ENCODE measurements around the gene ZNF267. TPM values are rescaled to one million over a fixed set of nuclear protein-coding genes. Genes with fewer than 3 reads are reported as not detected.

ZNF267 gene
- total RNA-seq, 2 donors from 2014 or later: 21.7 to 22.2 TPM

DNA sequence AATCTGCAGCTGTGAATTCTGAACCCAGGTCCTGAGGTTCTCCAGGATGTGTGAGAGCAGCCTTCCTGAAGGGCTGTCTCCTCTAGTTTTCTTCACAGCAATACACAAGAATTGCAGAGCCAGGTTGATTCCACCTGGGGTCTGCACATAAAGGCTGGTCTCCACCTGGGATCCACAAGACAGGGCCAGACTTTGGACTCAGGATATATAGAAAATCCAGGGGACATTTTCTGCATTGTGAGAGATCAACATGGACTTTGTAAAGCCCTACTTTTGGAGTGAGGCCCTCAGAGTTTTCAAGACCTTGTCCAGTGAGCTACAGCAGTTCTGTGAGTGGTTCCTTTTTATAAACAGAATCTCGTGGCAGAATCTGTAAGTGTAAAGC is 6.3 kb downstream of the ZNF267 start:
- H3K9me3 ChIP-seq (ENCODE audit: control insufficient read depth, low read length): no peaks in the 10 kb centered on the region
- H3K27ac Mint-ChIP-seq: peak overlapping the region; percentile 64
- no peak overlapping the region for H3K4me3 Mint-ChIP-seq
- no peaks in the 10 kb centered on the region for H3K27me3 Mint-ChIP-seq (ENCODE audit: insufficient read depth)
- peaks cover 41% of the 10 kb centered on the region for H3K36me3 Mint-ChIP-seq (ENCODE audit: low read depth)
- H3K36me3 ChIP-seq (ENCODE audit: control insufficient read depth, insufficient read depth, low read length): peaks cover 43% of the 10 kb centered on the region
- no peaks in the 10 kb centered on the region for H3K9me3 Mint-ChIP-seq
- WGBS, 2 experiments (ENCODE audit: insufficient coverage in 1 of 2, insufficient read length in 1 of 2): 97 to 100% methylated on average over 1 of the region's 1 CpG
- no peak for DNase-seq
- H3K27ac ChIP-seq (ENCODE audit: low read depth, low read length): no peak overlapping the region
- peaks cover 37% of the 10 kb centered on the region for H3K4me1 Mint-ChIP-seq
- H3K4me1 ChIP-seq (ENCODE audit: control insufficient read depth, insufficient read depth, low read length): peaks cover 7% of the 10 kb centered on the region
- no peak for TF ChIP-seq CTCF (conservative IDR thresholded peaks at IDR 0.05)
- H3K9ac ChIP-seq (ENCODE audit: extremely low read depth, low read length, poor library complexity, severe bottlenecking): no peak overlapping the region
- H3K27me3 ChIP-seq (ENCODE audit: control insufficient read depth, insufficient read depth, low read length, poor library complexity, severe bottlenecking): no peaks in the 10 kb centered on the region
- no peak overlapping the region for H3K4me3 ChIP-seq (ENCODE audit: low read length)

- no peak for TF ChIP-seq CTCF (conservative IDR thresholded peaks at IDR 0.05)
- WGBS, 2 experiments (ENCODE audit: insufficient coverage in 1 of 2, insufficient read length in 1 of 2): 80 to 85% methylated on average over 2 to 3 of the region's 3 CpGs
These were observed 6.8 kb downstream of the ZNF267 start for GRCh38 chr16:31880322-31880979.

DNA sequence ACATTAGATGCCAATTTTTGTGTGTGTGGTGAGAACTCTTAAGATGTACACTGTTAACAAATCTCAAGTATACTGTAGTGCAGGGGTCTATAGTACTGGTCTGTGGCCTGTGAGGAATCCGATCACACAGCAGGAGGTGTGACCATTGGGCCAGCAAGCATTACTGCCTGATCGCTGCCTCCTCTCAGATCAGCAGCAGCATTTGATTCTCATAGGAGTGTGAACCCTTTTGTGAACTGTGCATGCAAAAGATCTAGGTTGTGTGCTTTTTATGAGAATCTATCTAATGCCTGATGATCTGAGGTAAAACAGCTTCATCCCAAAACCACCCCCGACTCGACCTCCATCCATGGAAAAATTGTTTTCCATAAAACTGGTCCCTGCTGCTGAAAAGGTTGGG is 12.6 kb downstream of the ZNF267 start:
- H3K4me3 Mint-ChIP-seq: no peak overlapping the region
- H3K27ac Mint-ChIP-seq: no peak overlapping the region
- DNase-seq: no peak
- H3K36me3 Mint-ChIP-seq (ENCODE audit: low read depth): peaks cover 71% of the 10 kb centered on the region
- H3K4me1 Mint-ChIP-seq: no peaks in the 10 kb centered on the region
- Histone ChIP-seq H3K27ac (ENCODE audit: low read depth, low read length) (no peak overlapping the region), H3K4me3 (ENCODE audit: low read length) (no peak overlapping the region), H3K9me3 (ENCODE audit: control insufficient read depth, low read length) (peaks cover 35% of the 10 kb centered on the region), H3K36me3 (ENCODE audit: control insufficient read depth, insufficient read depth, low read length) (peaks cover 77% of the 10 kb centered on the region), H3K9ac (ENCODE audit: extremely low read depth, low read length, poor library complexity, severe bottlenecking) (no peak overlapping the region), H3K4me1 (ENCODE audit: control insufficient read depth, insufficient read depth, low read length) (no peaks in the 10 kb centered on the region), H3K27me3 (ENCODE audit: control insufficient read depth, insufficient read depth, low read length, poor library complexity, severe bottlenecking) (no peaks in the 10 kb centered on the region)
- TF ChIP-seq CTCF (conservative IDR thresholded peaks at IDR 0.05): no peak
- peaks cover 19% of the 10 kb centered on the region for H3K9me3 Mint-ChIP-seq
- WGBS, 2 experiments (ENCODE audit: insufficient coverage in 1 of 2, insufficient read length in 1 of 2): 71 to 94% methylated on average over 1 to 4 of the region's 4 CpGs
- no peaks in the 10 kb centered on the region for H3K27me3 Mint-ChIP-seq (ENCODE audit: insufficient read depth)

More at GRCh38 chr16:31880322-31880979, 6.8 kb downstream of the ZNF267 start:
- no peaks in the 10 kb centered on the region for H3K9me3 Mint-ChIP-seq
- no peaks in the 10 kb centered on the region for H3K27me3 Mint-ChIP-seq (ENCODE audit: insufficient read depth)
- H3K4me1 ChIP-seq (ENCODE audit: control insufficient read depth, insufficient read depth, low read length): peaks cover 7% of the 10 kb centered on the region
- no peaks in the 10 kb centered on the region for H3K27me3 ChIP-seq (ENCODE audit: control insufficient read depth, insufficient read depth, low read length, poor library complexity, severe bottlenecking)
- H3K9me3 ChIP-seq (ENCODE audit: control insufficient read depth, low read length): no peaks in the 10 kb centered on the region
- H3K27ac ChIP-seq (ENCODE audit: low read depth, low read length): no peak overlapping the region
- no peak overlapping the region for H3K4me3 Mint-ChIP-seq
- H3K27ac Mint-ChIP-seq: peak overlapping the region; percentile 21
- no peak for DNase-seq
- no peak overlapping the region for H3K9ac ChIP-seq (ENCODE audit: extremely low read depth, low read length, poor library complexity, severe bottlenecking)
- no peak overlapping the region for H3K4me3 ChIP-seq (ENCODE audit: low read length)
- H3K4me1 Mint-ChIP-seq: peaks cover 31% of the 10 kb centered on the region
- H3K36me3 Mint-ChIP-seq (ENCODE audit: low read depth): peaks cover 46% of the 10 kb centered on the region
- H3K36me3 ChIP-seq (ENCODE audit: control insufficient read depth, insufficient read depth, low read length): peaks cover 48% of the 10 kb centered on the region
